Measurements from ENCODE around the gene BTBD9. TPM values are rescaled to one million over a fixed set of nuclear protein-coding genes. Genes with fewer than 3 reads are reported as not detected.
A peak's percentile ranks its signal among the peaks of the same experiment; 100 is the strongest.

Gene BTBD9
- polyA plus RNA-seq, 2 of the 4 experiments (the other 2 are of a cell fraction): 2.3 to 4.6 TPM

GRCh38 chr6:38148606-38149005, 491.1 kb downstream of the BTBD9 start (continued):
- TF ChIP-seq E2F6 (IDR thresholded peaks at IDR 0.05; ENCODE audit: borderline replicate concordance, low read depth) (no peak), KDM1A (IDR thresholded peaks at IDR 0.05; ENCODE audit: low read depth) (no peak)

GRCh38 chr6:38146734-38147027, 493.0 kb downstream of the BTBD9 start:
- Histone ChIP-seq H3K4me1 (no peaks in the 10 kb centered on the region), H3K4me2 (no peak overlapping the region), H3K27ac (no peak overlapping the region), H3K4me3 (no peak overlapping the region), H3K9me3 (no peaks in the 10 kb centered on the region)
- WGBS (ENCODE audit: missing lambda C conversion rate): 91% methylated on average over 1 of the region's 1 CpG
- ChIA-PET POLR2A (no interaction called here), CTCF (no interaction called here)
- no peak for TF ChIP-seq HEYL (CRISPR knock-in tag; IDR thresholded peaks at IDR 0.05)
- TF ChIP-seq PHF8 (IDR thresholded peaks at IDR 0.05; ENCODE audit: borderline replicate concordance, low read depth): no peak
- no peak for TF ChIP-seq HOXA7 (CRISPR knock-in tag; IDR thresholded peaks at IDR 0.05)
- TF ChIP-seq REST (IDR thresholded peaks at IDR 0.05): no peak
- no peak for TF ChIP-seq ZFP36 (IDR thresholded peaks at IDR 0.05; ENCODE audit: borderline replicate concordance, partially characterized antibody)
- TF ChIP-seq ZSCAN20 (CRISPR knock-in tag; IDR thresholded peaks at IDR 0.05): no peak
- TF ChIP-seq, protein P1, sequence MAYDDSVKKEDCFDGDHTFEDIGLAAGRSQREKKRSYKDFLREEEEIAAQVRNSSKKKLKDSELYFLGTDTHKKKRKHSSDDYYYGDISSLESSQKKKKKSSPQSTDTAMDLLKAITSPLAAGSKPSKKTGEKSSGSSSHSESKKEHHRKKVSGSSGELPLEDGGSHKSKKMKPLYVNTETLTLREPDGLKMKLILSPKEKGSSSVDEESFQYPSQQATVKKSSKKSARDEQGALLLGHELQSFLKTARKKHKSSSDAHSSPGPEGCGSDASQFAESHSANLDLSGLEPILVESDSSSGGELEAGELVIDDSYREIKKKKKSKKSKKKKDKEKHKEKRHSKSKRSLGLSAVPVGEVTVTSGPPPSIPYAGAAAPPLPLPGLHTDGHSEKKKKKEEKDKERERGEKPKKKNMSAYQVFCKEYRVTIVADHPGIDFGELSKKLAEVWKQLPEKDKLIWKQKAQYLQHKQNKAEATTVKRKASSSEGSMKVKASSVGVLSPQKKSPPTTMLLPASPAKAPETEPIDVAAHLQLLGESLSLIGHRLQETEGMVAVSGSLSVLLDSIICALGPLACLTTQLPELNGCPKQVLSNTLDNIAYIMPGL (CRISPR knock-in tag; IDR thresholded peaks at IDR 0.05; ENCODE audit: borderline replicate concordance): no peak
- TF ChIP-seq MAFK (IDR thresholded peaks at IDR 0.05; ENCODE audit: partially characterized antibody): peak; percentile 33
- no peak for FAIRE-seq
- ATAC-seq: no peak
- DNase-seq (ENCODE audit: low read depth in 1 of 2, low spot score in 1 of 2): no peak

DNA sequence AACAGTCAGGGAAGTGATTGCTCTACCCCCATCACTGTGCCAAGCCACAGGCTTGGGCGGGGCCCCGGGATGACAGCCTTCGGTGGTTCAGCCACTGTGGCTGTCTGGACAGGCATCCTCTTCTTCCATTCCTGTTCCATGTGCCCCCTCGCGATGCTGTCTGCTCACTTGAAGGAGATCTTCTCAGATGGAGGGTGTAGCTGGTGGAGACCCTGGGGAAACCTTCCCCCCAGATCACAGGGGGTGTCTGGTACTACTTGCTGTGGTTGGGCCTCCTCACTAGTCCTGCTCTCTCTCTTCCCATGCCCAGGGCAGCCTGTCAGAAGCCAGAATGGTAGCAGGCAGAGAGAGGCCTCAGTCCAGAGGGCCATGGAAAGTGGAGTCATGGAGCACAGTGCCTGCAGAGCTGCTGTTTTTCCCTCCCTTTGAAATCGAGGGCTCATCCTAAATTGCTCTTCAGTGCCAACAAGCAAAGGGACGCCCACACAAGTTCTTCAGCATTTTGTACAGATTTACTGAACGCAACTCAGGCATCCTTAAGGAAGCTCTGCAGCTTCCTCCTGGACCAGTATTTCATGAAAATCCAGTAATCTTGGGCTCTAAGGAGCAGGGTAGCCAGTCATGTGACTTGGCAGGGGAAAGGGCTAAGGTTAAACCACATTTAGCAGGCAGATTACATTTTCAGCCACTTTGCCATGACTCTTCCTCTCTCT, 493.6 kb downstream of the BTBD9 start:
- Histone ChIP-seq H3K4me3 (no peak overlapping the region), H3K9me3 (no peaks in the 10 kb centered on the region), H3K4me1 (no peaks in the 10 kb centered on the region), H3K27ac (no peak overlapping the region), H3K4me2 (no peak overlapping the region)
- no peak for FAIRE-seq
- POLR2A ChIA-PET: no interaction called here
- no peak for DNase-seq (ENCODE audit: low read depth in 1 of 2, low spot score in 1 of 2)
- TF ChIP-seq HEYL (CRISPR knock-in tag; IDR thresholded peaks at IDR 0.05) (no peak), CEBPB (IDR thresholded peaks at IDR 0.05) (no peak), CBX2 (IDR thresholded peaks at IDR 0.05; ENCODE audit: borderline replicate concordance, low read depth) (no peak), NPAS2 (CRISPR knock-in tag; IDR thresholded peaks at IDR 0.05; ENCODE audit: borderline replicate concordance) (no peak), KDM1A (IDR thresholded peaks at IDR 0.05; ENCODE audit: low read depth) (no peak), BHLHE40 (IDR thresholded peaks at IDR 0.05; ENCODE audit: low read depth, low read length) (no peak), POLR2AphosphoS2 (conservative IDR thresholded peaks at IDR 0.05; ENCODE audit: low read length) (no peak), RNF2 (IDR thresholded peaks at IDR 0.05; ENCODE audit: borderline replicate concordance, low read depth) (no peak), RCOR1 (IDR thresholded peaks at IDR 0.05; ENCODE audit: low read depth, low read length) (no peak), PHF8 (IDR thresholded peaks at IDR 0.05; ENCODE audit: borderline replicate concordance, low read depth) (no peak), FOSB (CRISPR knock-in tag; IDR thresholded peaks at IDR 0.05) (no peak)
- TF ChIP-seq, protein P2, sequence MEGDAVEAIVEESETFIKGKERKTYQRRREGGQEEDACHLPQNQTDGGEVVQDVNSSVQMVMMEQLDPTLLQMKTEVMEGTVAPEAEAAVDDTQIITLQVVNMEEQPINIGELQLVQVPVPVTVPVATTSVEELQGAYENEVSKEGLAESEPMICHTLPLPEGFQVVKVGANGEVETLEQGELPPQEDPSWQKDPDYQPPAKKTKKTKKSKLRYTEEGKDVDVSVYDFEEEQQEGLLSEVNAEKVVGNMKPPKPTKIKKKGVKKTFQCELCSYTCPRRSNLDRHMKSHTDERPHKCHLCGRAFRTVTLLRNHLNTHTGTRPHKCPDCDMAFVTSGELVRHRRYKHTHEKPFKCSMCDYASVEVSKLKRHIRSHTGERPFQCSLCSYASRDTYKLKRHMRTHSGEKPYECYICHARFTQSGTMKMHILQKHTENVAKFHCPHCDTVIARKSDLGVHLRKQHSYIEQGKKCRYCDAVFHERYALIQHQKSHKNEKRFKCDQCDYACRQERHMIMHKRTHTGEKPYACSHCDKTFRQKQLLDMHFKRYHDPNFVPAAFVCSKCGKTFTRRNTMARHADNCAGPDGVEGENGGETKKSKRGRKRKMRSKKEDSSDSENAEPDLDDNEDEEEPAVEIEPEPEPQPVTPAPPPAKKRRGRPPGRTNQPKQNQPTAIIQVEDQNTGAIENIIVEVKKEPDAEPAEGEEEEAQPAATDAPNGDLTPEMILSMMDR (IDR thresholded peaks at IDR 0.05): no peak
- CTCF ChIA-PET: no interaction called here
- WGBS (ENCODE audit: missing lambda C conversion rate): 85% methylated on average over 7 of the region's 8 CpGs
- ATAC-seq: no peak

Measured in A549 (cell line).